HEK293 (cell line): ENCODE measurements around the gene NCKAP5L.

Experiments used
- CTCF ChIA-PET: fragments of 350-600 bp; formaldehyde crosslinking; extraction: SDS; loops from one replicate; lab custom pipeline; 2021; ENCODE audit warnings: antibody characterized with exemption; lab: Yijun Ruan, JAX
- POLR2A ChIA-PET: fragments of 300-600 bp; formaldehyde crosslinking; extraction: SDS; loops from one replicate; lab custom pipeline; 2020; ENCODE audit warnings: antibody characterized with exemption, inconsistent platforms; lab: Yijun Ruan, JAX
- H3K27ac ChIP-seq: fragments of 200-500 bp; sonication (Bioruptor generic); 2 replicates; pipeline ENCODE4 v1.5.1; 2014; ENCODE audit warnings: low read depth, low read length, control low read depth, inconsistent platforms; ENCODE audit errors: extremely low read depth
- H3K36me3 ChIP-seq, 2 experiments: fragments of 200-500 bp in 1 of 2; sonication (Bioruptor generic) in 1 of 2; 1 replicate in 1 of 2; 2 replicates in 1 of 2; pipeline ENCODE4 v1.5.1; 2014 to 2017; ENCODE audit warnings: inconsistent platforms in 2 of 2, low read length in 2 of 2; ENCODE audit not compliant: control insufficient read depth in 2 of 2, insufficient read depth in 1 of 2
- H3K4me1 ChIP-seq: fragments of 200-500 bp; sonication (Bioruptor generic); 2 replicates; pipeline ENCODE4 v1.5.1; 2014; ENCODE audit warnings: mild to moderate bottlenecking, low read length, inconsistent platforms; ENCODE audit not compliant: control insufficient read depth, insufficient read depth
- H3K4me3 ChIP-seq: 2 replicates; pipeline ENCODE4 v1.5.1; 2011; ENCODE audit warnings: low read depth, mild to moderate bottlenecking, control low read depth, low read length, moderate library complexity
- H3K9me3 ChIP-seq: fragments of 200-500 bp; sonication (Bioruptor generic); 2 replicates; pipeline ENCODE4 v1.5.1; 2014; ENCODE audit warnings: low read depth, low read length, inconsistent platforms; ENCODE audit not compliant: control insufficient read depth, insufficient read depth
- FEZF1 ChIP-seq: fragments of 450-650 bp; formaldehyde crosslinking; IDR thresholded peaks from 2 replicates; pipeline ENCODE4 v1.5.1; 2016; ENCODE audit warnings: missing biosample characterization, missing genetic modification characterization
- GLIS2 ChIP-seq: fragments of 450-650 bp; formaldehyde crosslinking; IDR thresholded peaks from 2 replicates; pipeline ENCODE4 v1.5.1; 2016; ENCODE audit warnings: missing biosample characterization, missing genetic modification characterization
- HOXA7 ChIP-seq: sonication (generic); formaldehyde crosslinking; IDR thresholded peaks from 2 replicates; pipeline ENCODE4 v1.8.1; 2022; ENCODE audit warnings: missing genetic modification reagents, borderline replicate concordance
- KLF1 ChIP-seq: fragments of 450-650 bp; formaldehyde crosslinking; IDR thresholded peaks from 2 replicates; pipeline ENCODE4 v1.5.1; 2016; ENCODE audit warnings: missing biosample characterization, missing genetic modification characterization
- KLF10 ChIP-seq: fragments of 450-650 bp; IDR thresholded peaks from 2 replicates; pipeline ENCODE4 v1.5.1; 2018; ENCODE audit warnings: missing biosample characterization, mild to moderate bottlenecking, missing genetic modification characterization
- KLF17 ChIP-seq: fragments of 450-650 bp; formaldehyde crosslinking; IDR thresholded peaks from 2 replicates; pipeline ENCODE4 v1.5.1; 2016; ENCODE audit warnings: missing biosample characterization, missing genetic modification characterization
- SETDB1 ChIP-seq: IDR thresholded peaks from one replicate; pipeline ENCODE4 v1.6.1; 2017; ENCODE audit warnings: mild to moderate bottlenecking, low read length, moderate library complexity, mixed read lengths; ENCODE audit not compliant: insufficient read length
- SP2 ChIP-seq: fragments of 450-650 bp; formaldehyde crosslinking; IDR thresholded peaks from 2 replicates; pipeline ENCODE4 v1.5.1; 2016; ENCODE audit warnings: missing biosample characterization, missing genetic modification characterization
- SP3 ChIP-seq: fragments of 450-650 bp; formaldehyde crosslinking; IDR thresholded peaks from 2 replicates; pipeline ENCODE4 v1.5.1; 2016; ENCODE audit warnings: missing biosample characterization, missing genetic modification characterization
- TSHZ1 ChIP-seq: fragments of 450-650 bp; formaldehyde crosslinking; IDR thresholded peaks from 2 replicates; pipeline ENCODE4 v1.5.1; 2016; ENCODE audit warnings: missing biosample characterization, missing genetic modification characterization, borderline replicate concordance
- WT1 ChIP-seq: fragments of 450-650 bp; formaldehyde crosslinking; IDR thresholded peaks from 2 replicates; pipeline ENCODE4 v1.5.1; 2016; ENCODE audit warnings: missing biosample characterization, missing genetic modification characterization
- ZBTB8A ChIP-seq: fragments of 450-650 bp; formaldehyde crosslinking; IDR thresholded peaks from 2 replicates; pipeline ENCODE4 v1.5.1; 2016; ENCODE audit warnings: missing biosample characterization, missing genetic modification characterization
- ZFHX2 ChIP-seq: fragments of 450-650 bp; formaldehyde crosslinking; conservative IDR thresholded peaks from 2 replicates; pipeline ENCODE4 v1.5.1; 2016; ENCODE audit warnings: missing biosample characterization, missing genetic modification characterization
- ZFP69B ChIP-seq: fragments of 450-650 bp; formaldehyde crosslinking; IDR thresholded peaks from 2 replicates; pipeline ENCODE4 v1.5.1; 2016; ENCODE audit warnings: missing biosample characterization, missing genetic modification characterization
- ZIC2 ChIP-seq: fragments of 450-650 bp; formaldehyde crosslinking; IDR thresholded peaks from 2 replicates; pipeline ENCODE4 v1.5.1; 2016; ENCODE audit warnings: missing biosample characterization, missing genetic modification characterization
- ZNF140 ChIP-seq: fragments of 450-650 bp; formaldehyde crosslinking; IDR thresholded peaks from 2 replicates; pipeline ENCODE4 v1.5.1; 2016; ENCODE audit warnings: missing biosample characterization, missing genetic modification characterization
- ZNF19 ChIP-seq: fragments of 450-650 bp; formaldehyde crosslinking; IDR thresholded peaks from 2 replicates; pipeline ENCODE4; 2016; ENCODE audit warnings: missing biosample characterization, missing genetic modification characterization, low read depth
- ZNF280D ChIP-seq: fragments of 450-650 bp; formaldehyde crosslinking; IDR thresholded peaks from 2 replicates; pipeline ENCODE4 v1.5.1; 2016; ENCODE audit warnings: missing biosample characterization, missing genetic modification characterization
- ZNF302 ChIP-seq: fragments of 450-650 bp; formaldehyde crosslinking; IDR thresholded peaks from 2 replicates; pipeline ENCODE4 v1.5.1; 2016; ENCODE audit warnings: missing biosample characterization, missing genetic modification characterization, low read depth
- ZNF394 ChIP-seq: fragments of 450-650 bp; formaldehyde crosslinking; IDR thresholded peaks from 2 replicates; pipeline ENCODE4 v1.5.1; 2016; ENCODE audit warnings: missing biosample characterization, missing genetic modification characterization, mild to moderate bottlenecking, moderate library complexity, borderline replicate concordance
- ZNF416 ChIP-seq: fragments of 450-650 bp; formaldehyde crosslinking; IDR thresholded peaks from 2 replicates; pipeline ENCODE4 v1.5.1; 2016; ENCODE audit warnings: missing biosample characterization, missing genetic modification characterization
- ZNF521 ChIP-seq: fragments of 450-650 bp; formaldehyde crosslinking; IDR thresholded peaks from 2 replicates; pipeline ENCODE4 v1.5.1; 2017; ENCODE audit warnings: missing biosample characterization, mild to moderate bottlenecking, missing genetic modification characterization
- ZNF560 ChIP-seq: fragments of 450-650 bp; formaldehyde crosslinking; IDR thresholded peaks from 2 replicates; pipeline ENCODE4 v1.5.1; 2017; ENCODE audit warnings: missing biosample characterization, missing genetic modification characterization, borderline replicate concordance
- ZNF610 ChIP-seq: fragments of 450-650 bp; formaldehyde crosslinking; IDR thresholded peaks from 2 replicates; pipeline ENCODE4 v1.5.1; 2016; ENCODE audit warnings: missing biosample characterization, missing genetic modification characterization, borderline replicate concordance
- ZNF747 ChIP-seq: fragments of 450-650 bp; formaldehyde crosslinking; IDR thresholded peaks from 2 replicates; pipeline ENCODE4 v1.5.1; 2016; ENCODE audit warnings: missing biosample characterization, missing genetic modification characterization
- ZNF768 ChIP-seq: fragments of 450-650 bp; formaldehyde crosslinking; IDR thresholded peaks from 2 replicates; pipeline ENCODE4 v1.5.1; 2018; ENCODE audit warnings: missing biosample characterization, mild to moderate bottlenecking, missing genetic modification characterization
- ZNF792 ChIP-seq: fragments of 450-650 bp; formaldehyde crosslinking; IDR thresholded peaks from 2 replicates; pipeline ENCODE4 v1.5.1; 2016; ENCODE audit warnings: missing biosample characterization, missing genetic modification characterization
- ZSCAN23 ChIP-seq: fragments of 450-650 bp; formaldehyde crosslinking; IDR thresholded peaks from 2 replicates; pipeline ENCODE4 v1.5.1; 2016; ENCODE audit warnings: missing biosample characterization, missing genetic modification characterization

Gene NCKAP5L

GRCh38 chr12:49827051-49827400 lies 1.2 kb downstream of the NCKAP5L start:
- H3K27ac ChIP-seq: peak overlapping the region; percentile 64
- CTCF ChIA-PET: interaction anchor here (0.6 to 2.8 kb wide), 6 partner anchors 12 to 471 kb away, joined by 3 to 21 read pairs (median 4); partner anchors contain the start of gene TMBIM6
- peaks cover 22% of the 10 kb centered on the region for H3K4me1 ChIP-seq

GRCh38 chr12:49825971-49826421 lies 2.2 kb downstream of the NCKAP5L start:
- Histone ChIP-seq H3K4me1 (peaks cover 22% of the 10 kb centered on the region), H3K4me3 (no peak overlapping the region), H3K27ac (0 out of 2 replicates have a peak overlapping the region, but pooled peaks have one; percentile 64), H3K36me3 (peaks cover 4 to 30% of the 10 kb centered on the region in 2 experiments; a peak in 1 of 3 replicates), H3K9me3 (no peaks in the 10 kb centered on the region)
- POLR2A ChIA-PET: interaction anchor here (1.4 kb wide), 1 partner anchor 13 kb away, joined by 5 read pairs; no protein-coding TSS in a partner anchor
- CTCF ChIA-PET: interaction anchor here (0.6 to 2.8 kb wide), 4 partner anchors 13 to 213 kb away, joined by 3 to 21 read pairs (median 4); no protein-coding TSS in a partner anchor
- TF ChIP-seq FEZF1 (tag by site-specific recombination) (no peak), ZFP69B (tag by site-specific recombination) (peak; percentile 44; the same call in 1 of the 2 replicates), ZIC2 (tag by site-specific recombination) (peak; percentile 61), KLF10 (tag by site-specific recombination) (0 out of 2 replicates have a peak, but pooled peaks have one; percentile 22), SP3 (tag by site-specific recombination) (peak; percentile 42; the same call in 1 of the 2 replicates), HOXA7 (CRISPR knock-in tag) (no peak), ZNF792 (tag by site-specific recombination) (no peak), ZNF19 (tag by site-specific recombination) (no peak), SP2 (tag by site-specific recombination) (peak; percentile 36; the same call in 1 of the 2 replicates), KLF17 (tag by site-specific recombination) (peak; percentile 70; the same call in 1 of the 2 replicates), ZNF747 (tag by site-specific recombination) (no peak), ZNF416 (tag by site-specific recombination) (no peak), ZFHX2 (tag by site-specific recombination) (peak; percentile 90), KLF1 (tag by site-specific recombination) (peak; percentile 49; the same call in 1 of the 2 replicates)

More at GRCh38 chr12:49827051-49827400, 1.2 kb downstream of the NCKAP5L start:
- H3K9me3 ChIP-seq: no peaks in the 10 kb centered on the region
- peaks cover 4 to 26% of the 10 kb centered on the region in 2 experiments; a peak in 1 of 3 replicates for H3K36me3 ChIP-seq
- POLR2A ChIA-PET: interaction anchor here (0.6 to 2.6 kb wide), 4 partner anchors 10 to 36 kb away, joined by 3 to 38 read pairs (median 14); partner anchors contain the start of gene BCDIN3D
- H3K4me3 ChIP-seq: peak overlapping the region; percentile 77
- no peak for TF ChIP-seq ZNF394
- TF ChIP-seq ZBTB8A: no peak
- TF ChIP-seq ZNF280D (tag by site-specific recombination): no peak
- no peak for TF ChIP-seq ZNF747 (tag by site-specific recombination)
- TF ChIP-seq ZNF302 (tag by site-specific recombination): no peak
- TF ChIP-seq ZNF768 (tag by site-specific recombination): no peak
- TF ChIP-seq ZNF610 (tag by site-specific recombination): no peak
- no peak for TF ChIP-seq ZNF560 (tag by site-specific recombination)
- no peak for TF ChIP-seq GLIS2
- TF ChIP-seq ZSCAN23: no peak
- no peak for TF ChIP-seq WT1
- no peak for TF ChIP-seq SETDB1
- TF ChIP-seq ZNF521 (tag by site-specific recombination): no peak
- no peak for TF ChIP-seq TSHZ1 (tag by site-specific recombination)
- no peak for TF ChIP-seq ZNF140 (tag by site-specific recombination)
